ENCODE results near the gene AK8.

DNA sequence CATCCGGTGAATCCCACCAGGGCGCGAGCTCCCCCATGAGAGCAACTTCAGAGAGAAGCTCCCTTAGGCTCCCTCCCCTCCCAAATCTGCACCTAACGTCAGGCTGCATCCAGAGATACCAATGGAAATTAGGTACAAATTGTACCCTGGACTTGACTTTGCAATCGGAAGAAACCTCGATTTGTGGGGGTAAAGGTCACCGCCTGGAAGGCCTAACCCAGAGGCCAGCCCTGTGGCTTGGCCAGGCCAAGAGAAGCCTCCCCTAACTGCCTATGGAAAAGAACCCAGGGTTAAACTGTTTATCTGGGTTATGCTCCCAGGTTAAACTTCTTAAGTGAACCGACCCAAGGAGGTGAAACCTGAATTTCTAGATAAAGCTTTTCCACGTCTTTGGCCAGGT, 127.4 kb downstream of the AK8 start:
- TF ChIP-seq, protein P1, sequence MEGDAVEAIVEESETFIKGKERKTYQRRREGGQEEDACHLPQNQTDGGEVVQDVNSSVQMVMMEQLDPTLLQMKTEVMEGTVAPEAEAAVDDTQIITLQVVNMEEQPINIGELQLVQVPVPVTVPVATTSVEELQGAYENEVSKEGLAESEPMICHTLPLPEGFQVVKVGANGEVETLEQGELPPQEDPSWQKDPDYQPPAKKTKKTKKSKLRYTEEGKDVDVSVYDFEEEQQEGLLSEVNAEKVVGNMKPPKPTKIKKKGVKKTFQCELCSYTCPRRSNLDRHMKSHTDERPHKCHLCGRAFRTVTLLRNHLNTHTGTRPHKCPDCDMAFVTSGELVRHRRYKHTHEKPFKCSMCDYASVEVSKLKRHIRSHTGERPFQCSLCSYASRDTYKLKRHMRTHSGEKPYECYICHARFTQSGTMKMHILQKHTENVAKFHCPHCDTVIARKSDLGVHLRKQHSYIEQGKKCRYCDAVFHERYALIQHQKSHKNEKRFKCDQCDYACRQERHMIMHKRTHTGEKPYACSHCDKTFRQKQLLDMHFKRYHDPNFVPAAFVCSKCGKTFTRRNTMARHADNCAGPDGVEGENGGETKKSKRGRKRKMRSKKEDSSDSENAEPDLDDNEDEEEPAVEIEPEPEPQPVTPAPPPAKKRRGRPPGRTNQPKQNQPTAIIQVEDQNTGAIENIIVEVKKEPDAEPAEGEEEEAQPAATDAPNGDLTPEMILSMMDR (conservative IDR thresholded peaks at IDR 0.05; ENCODE audit: low read length): no peak
- TF ChIP-seq EZH2phosphoT487 (IDR thresholded peaks at IDR 0.05; ENCODE audit: borderline replicate concordance, low read depth, low read length): no peak

Data from OCI-LY7 (cell line).